NK-92 (cell line): ENCODE data around the gene SF1.

Experiments used
- DNase-seq: peaks from one replicate; lab custom pipeline; 2025; ENCODE audit not compliant: unreplicated experiment; lab: John Stamatoyannopoulos, UW

SF1 gene

DNA sequence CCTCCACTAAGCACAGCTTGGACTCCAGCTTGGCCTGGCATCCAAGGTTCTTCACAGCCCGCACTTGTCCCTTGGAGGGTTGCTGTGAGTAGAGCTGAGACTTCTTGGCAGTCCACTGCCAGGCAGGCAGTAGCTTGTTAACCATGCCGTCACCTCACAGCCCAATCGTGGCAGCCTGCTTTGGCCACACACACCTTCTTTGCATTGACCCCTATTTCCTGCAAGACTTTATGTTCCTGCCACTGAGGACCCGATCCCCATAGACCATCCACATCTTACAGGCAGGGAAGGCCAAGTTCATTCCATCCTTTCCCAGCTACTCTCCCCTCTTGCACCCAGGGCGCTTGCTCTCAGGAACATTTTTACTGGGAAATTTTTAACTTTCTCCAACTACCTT, 16.1 kb downstream of the SF1 start:
- no peak for DNase-seq

GRCh38 chr11:64760759-64761420, 17.5 kb downstream of the SF1 start:
- DNase-seq = no peak

DNA sequence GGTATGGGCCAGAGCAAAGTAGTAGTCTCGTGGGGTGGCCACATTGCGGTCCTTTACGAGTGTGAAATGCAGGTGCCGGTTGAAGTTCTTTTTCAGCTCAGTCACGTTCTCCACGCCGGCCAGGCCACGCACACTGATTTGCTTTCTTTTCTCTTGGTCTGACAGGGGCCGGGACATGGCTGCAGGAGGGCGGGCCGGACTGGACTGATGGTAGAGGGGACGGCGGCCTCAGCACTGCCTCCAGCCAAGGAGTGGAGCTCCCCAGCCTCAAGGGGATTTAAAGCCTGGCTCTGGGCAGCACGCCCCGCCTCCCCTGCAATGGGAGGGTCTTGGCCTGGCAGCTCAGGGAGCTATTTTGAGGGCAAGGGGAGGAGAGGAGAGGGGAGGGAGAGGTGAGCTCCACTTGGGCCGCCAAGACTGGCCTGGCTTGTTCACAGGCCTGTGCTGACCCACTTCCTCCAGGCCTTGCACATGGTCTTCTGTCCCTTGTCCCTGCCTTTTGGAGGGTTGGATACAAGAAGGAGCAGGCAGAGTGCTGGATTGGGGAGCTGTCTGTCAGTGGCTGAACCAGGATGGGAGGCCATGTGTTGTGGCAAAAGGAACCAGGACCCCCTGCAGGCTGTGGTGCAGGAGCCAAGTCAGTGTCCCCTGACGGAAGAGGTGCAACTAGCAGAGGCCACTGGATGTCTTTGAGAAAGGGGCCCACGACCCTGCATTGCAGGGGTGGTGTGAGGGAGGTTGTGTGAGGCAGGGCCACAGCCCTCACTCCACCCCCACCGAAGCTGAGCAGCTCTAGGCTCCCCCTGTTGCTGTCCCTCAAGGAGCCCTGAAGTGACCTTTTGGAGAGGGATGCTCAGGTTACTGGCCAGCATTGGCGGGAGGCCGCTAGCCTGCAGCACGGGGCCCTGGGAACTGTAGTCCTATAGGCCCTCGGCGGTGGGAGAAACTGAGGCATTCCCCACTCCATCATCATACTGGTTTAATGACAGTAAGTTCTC, 18.3 kb downstream of the SF1 start, which contains the start of gene PYGM:
TSS of gene PYGM (minus strand) at position 253 of the 998 bp plus-strand sequence. CDS start at position 177, 76 bp downstream.
- DNase-seq = no peak

- no peak for DNase-seq
Observed at GRCh38 chr11:64759131-64759721, 19.1 kb downstream of the SF1 start.

GRCh38 chr11:64758330-64759079, 19.8 kb downstream of the SF1 start:
- no peak for DNase-seq

- no peak for DNase-seq
Observed at GRCh38 chr11:64757549-64758329, 20.6 kb downstream of the SF1 start.

DNA sequence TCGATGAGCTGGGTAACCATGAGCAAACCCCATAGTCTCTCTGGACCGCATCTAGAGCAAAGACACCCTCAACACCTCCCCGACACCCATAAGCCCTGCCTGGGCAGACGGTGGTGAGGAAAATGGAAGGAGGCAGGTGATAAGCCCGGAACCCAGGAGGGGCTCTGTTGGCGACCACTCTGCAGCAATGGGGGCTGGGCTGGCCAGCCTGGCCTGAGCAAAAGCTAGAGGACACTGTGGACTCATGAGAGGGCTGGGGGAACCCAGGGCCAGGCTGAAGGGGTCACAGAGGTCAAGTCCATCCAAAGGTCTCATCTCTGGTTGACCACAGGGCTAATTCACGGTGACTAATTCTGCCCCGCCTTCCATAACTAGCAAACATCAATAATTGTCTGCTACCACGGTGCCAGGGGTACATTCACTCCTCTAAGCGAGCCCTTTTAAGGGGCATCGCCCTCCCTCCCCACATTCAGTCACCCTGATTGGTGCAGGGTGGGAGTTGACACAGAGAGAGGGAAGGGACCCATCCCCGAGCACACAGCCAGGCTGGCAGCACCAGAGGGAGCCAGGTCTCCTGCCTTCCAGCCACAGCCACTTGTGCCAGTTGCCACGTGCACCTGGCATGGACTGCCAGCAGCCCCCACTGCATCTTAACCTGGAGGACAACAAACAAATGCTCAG, 22.5 kb downstream of the SF1 start:
- DNase-seq = no peak

GRCh38 chr11:64754919-64755662, 23.3 kb downstream of the SF1 start:
- DNase-seq = no peak

DNA sequence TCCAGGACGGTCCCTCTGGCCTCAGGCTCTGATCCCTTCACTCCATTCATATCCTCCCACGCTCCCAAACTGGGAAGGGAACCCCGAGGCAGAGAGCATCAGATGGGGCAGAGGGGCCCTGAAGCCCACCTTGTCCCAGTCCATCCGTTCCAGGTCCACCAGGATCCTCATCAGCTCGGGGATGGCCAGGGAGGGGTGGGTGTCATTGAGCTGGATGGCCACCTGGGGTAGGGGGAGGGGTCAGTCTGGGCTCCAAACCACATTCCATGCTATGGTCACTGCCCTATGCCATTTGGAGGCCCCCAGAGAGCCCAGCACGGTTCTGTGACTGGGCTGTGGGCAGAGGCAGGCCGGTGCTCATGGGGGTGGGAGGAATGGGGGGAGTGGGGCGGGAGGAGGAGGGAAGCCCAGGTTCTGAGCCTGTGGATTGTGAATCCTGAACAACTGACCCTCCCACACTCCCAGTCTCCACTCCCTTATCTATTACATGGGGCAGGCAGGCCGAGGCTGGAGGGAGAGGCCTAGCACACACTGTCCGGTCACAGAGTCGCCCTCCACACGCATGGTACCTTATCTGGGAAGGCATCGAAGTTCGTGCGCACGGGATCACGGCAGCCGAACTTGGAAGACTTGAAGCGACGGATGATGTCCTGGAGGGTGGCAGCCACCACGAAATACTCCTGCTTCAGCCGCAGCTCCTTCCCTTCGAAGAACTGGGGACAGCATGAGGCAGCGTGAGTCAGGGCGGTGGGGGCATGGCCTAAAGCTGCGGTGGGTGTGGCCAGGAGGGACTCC, 24.0 kb downstream of the SF1 start:
- no peak for DNase-seq

DNA sequence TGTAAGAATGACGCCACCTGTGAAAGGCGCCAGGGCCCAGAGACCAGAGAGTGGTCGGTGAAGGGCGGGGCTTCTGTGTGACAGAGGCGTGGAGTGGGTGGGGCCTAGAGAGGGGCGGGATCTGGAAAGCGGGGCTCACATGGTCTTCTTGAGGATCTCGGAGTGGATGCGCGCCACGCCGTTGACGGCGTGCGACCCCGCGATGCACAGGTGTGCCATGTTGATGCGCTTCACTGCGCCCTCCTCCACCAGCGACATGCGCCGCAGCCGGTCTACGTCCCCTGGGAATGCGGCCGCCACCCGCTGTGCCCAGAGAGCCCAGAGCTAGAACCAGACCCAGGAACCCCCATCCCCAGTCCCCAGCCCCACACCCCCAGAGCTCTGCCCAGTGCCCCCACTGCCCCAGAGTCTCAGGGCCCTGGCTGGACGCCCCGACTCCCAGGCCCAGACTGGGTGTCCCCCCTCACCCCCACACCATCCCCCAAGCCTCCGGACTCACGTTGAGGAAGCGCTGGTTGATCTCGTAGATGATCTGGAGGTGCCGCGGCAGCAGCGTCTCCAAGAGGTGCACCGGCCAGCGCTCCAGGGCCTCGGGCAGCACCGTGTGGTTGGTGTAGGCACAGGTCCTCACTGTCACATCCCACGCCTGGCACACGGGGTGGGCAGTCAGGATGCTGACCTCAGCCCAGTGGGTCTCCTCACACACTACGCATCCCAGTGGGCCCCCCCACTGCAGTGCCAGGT, 24.8 kb downstream of the SF1 start:
- DNase-seq = no peak

DNA sequence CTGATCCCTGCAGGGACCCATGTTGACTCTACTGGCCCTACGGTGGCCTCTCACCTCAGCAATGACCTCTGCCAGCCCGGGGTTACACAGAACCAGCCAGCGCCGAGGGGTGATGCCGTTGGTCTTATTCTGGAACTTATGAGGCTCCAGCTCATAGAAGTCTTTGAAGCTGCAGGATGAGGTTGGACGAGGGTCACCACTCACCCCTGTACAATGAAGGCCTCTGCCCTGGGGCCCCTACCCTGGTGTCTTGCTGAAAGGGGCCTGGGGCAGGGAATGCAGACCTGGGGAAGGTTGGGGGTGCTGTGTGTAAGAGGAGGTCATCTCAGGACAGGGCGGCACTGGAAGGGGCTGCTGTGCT, 25.3 kb downstream of the SF1 start:
- DNase-seq = no peak

DNA sequence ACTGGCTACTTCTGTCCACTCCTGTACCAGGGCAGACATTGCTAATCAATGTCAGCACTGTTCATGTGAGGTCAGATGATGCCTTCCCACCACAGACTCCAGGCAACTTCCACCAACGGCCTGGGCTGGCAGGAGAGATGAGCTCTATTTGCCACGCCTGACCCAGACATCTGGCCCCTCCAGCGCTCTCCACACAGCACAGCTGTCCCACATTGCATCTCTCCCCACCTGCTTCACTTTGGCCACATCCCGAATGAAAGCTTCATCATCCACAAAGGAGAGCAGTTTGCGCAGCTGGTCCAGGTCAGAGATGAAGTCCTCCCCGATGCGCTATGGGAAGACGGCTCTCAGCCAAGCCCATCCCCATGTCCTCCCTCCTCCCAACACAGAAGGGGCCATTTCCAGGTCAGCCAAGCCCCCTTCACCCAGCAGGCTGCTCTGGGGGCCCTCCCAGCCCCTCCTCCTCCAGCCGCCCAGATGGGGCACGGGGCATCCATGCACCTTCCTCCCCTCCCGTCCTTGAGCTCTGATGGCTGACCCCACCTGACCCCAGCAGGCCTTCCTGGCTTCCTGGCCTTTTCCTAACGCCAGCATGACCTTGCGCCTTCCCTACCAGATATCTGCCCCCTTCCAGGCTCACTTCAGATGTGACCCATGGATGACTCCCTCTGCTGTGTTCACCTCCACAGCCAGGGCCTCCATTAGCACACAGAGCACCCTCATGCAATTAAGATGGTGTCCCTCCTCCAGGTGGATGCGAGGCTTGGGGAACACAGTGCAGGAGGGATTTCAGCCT, 26.0 kb downstream of the SF1 start:
- DNase-seq = no peak

DNA sequence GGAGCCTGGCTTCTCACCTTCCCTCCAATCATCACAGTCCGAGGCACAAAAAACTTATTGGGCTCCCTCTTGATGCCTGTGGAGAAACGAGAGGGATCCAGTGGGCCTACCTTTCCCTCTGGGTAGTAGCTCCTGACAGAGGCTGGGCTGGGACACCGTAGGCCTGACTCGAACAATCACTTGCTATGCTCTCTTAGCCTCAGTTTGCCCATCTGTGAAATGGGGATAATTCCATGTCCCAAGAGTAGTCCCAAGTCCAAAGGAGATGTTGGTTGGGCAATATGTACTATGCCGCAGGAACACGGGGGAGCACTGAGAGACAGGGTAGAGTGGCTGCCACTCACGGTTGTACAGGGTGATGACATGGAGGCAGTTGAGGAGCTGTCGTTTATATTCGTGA, 26.8 kb downstream of the SF1 start:
- DNase-seq = no peak

DNA sequence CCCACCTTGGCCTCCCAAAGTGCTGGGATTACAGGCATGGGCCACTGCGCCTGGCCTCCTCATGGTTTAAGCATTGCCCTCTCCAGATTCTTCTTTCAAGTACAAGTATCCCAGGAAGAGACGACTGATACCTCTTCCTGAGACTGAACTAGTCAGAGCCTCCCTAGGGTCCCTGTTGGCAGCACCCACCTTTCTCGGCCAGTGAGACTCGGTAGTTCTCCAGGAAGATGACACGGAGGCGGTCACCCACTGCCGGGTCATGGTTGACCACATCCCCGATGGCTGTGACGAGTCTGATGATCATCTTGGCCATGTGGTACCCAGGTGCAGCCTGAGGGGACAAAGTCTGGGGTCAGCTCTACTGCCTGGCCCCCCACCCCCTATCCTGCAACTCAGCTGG, 27.2 kb downstream of the SF1 start:
- DNase-seq = no peak

- DNase-seq = no peak
Observed at GRCh38 chr11:64750361-64751054, 27.8 kb downstream of the SF1 start.

DNA sequence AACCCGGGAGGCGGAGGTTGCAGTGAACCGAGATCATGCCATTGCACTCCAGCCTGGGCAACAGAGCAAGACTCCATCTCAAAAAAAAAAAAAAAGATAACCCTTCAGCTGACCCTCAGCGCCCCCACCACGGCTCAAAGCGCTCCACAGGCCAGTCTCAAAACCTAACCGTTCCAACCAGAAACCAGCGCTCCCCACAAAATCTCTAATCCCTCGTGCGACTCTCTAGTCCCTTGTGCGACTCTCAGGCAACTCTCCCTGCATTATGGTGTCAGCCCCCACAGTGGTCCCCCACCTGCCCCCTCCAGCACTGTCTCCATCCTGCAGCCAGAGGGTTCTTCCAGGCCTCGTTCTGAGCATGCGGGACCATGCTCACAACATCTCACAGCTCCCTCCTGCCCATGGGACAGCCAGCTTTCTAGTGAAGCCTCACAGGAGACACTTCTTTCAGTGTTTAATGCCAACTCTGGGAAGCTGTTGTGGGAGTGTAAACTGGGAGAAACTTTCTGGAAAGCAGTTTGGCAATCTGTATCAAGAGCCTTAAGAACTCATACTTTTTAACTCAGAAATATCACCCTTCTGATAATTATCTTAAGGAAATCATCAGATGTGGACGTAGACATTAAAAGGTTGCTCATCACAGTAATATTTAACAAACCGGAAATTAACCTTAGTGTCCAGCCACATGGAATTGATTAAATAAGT, 30.2 kb downstream of the SF1 start:
- no peak for DNase-seq
